ENCODE data around the gene NR5A1.

NR5A1 gene

GRCh38 chr9:124553738-124554137 is 46.5 kb upstream of the NR5A1 start:
- ATAC-seq = peak; percentile 82
- TF ChIP-seq ZFP3 (CRISPR knock-in tag; IDR thresholded peaks at IDR 0.05) (0 out of 2 replicates have a peak, but pooled peaks have one; percentile 38), ISL1 (CRISPR knock-in tag; IDR thresholded peaks at IDR 0.05) (0 out of 2 replicates have a peak, but pooled peaks have one; percentile 24), ZNF565 (CRISPR knock-in tag; conservative IDR thresholded peaks at IDR 0.05; ENCODE audit: low read depth) (no peak)

GRCh38 chr9:124552273-124552605 is 45.0 kb upstream of the NR5A1 start:
- peak; percentile 35 for ATAC-seq
- TF ChIP-seq CSDC2 (CRISPR knock-in tag; IDR thresholded peaks at IDR 0.05) (no peak), POU6F1 (CRISPR knock-in tag; IDR thresholded peaks at IDR 0.05; ENCODE audit: borderline replicate concordance, low read depth) (no peak), ZFP30 (CRISPR knock-in tag; IDR thresholded peaks at IDR 0.05) (no peak), ARNTL (CRISPR knock-in tag; IDR thresholded peaks at IDR 0.05; ENCODE audit: borderline replicate concordance, low read depth) (no peak), OSR1 (CRISPR knock-in tag; IDR thresholded peaks at IDR 0.05) (no peak), TSHZ2 (CRISPR knock-in tag; IDR thresholded peaks at IDR 0.05) (no peak), CREB5 (CRISPR knock-in tag; IDR thresholded peaks at IDR 0.05; ENCODE audit: low read depth) (no peak), ZNF70 (CRISPR knock-in tag; IDR thresholded peaks at IDR 0.05) (no peak), ISL1 (CRISPR knock-in tag; IDR thresholded peaks at IDR 0.05) (no peak), GLIS3 (CRISPR knock-in tag; IDR thresholded peaks at IDR 0.05) (no peak), SNAI2 (CRISPR knock-in tag; IDR thresholded peaks at IDR 0.05) (no peak), TOX (CRISPR knock-in tag; IDR thresholded peaks at IDR 0.05; ENCODE audit: borderline replicate concordance) (no peak), BACH2 (CRISPR knock-in tag; IDR thresholded peaks at IDR 0.05; ENCODE audit: borderline replicate concordance) (no peak), ZNF565 (CRISPR knock-in tag; conservative IDR thresholded peaks at IDR 0.05; ENCODE audit: low read depth) (no peak), PATZ1 (CRISPR knock-in tag; IDR thresholded peaks at IDR 0.05; ENCODE audit: borderline replicate concordance) (no peak), PPARA (CRISPR knock-in tag; IDR thresholded peaks at IDR 0.05; ENCODE audit: borderline replicate concordance) (no peak), CSRNP3 (CRISPR knock-in tag; IDR thresholded peaks at IDR 0.05) (no peak), ZNF8 (CRISPR knock-in tag; IDR thresholded peaks at IDR 0.05) (no peak), RARB (CRISPR knock-in tag; IDR thresholded peaks at IDR 0.05) (no peak), ZFP3 (CRISPR knock-in tag; IDR thresholded peaks at IDR 0.05) (no peak)

- ATAC-seq = peak; percentile 93
- TF ChIP-seq ESRRG (CRISPR knock-in tag; IDR thresholded peaks at IDR 0.05) = no peak
- TF ChIP-seq GLIS3 (CRISPR knock-in tag; IDR thresholded peaks at IDR 0.05) = no peak
- TF ChIP-seq SNAI2 (CRISPR knock-in tag; IDR thresholded peaks at IDR 0.05) = no peak
- TF ChIP-seq PPARA (CRISPR knock-in tag; IDR thresholded peaks at IDR 0.05; ENCODE audit: borderline replicate concordance) = no peak
- TF ChIP-seq TSHZ2 (CRISPR knock-in tag; IDR thresholded peaks at IDR 0.05) = no peak
- TF ChIP-seq ISL1 (CRISPR knock-in tag; IDR thresholded peaks at IDR 0.05) = no peak
- TF ChIP-seq OSR1 (CRISPR knock-in tag; IDR thresholded peaks at IDR 0.05) = no peak
- TF ChIP-seq CSDC2 (CRISPR knock-in tag; IDR thresholded peaks at IDR 0.05) = no peak
- no peak for TF ChIP-seq ZFP3 (CRISPR knock-in tag; IDR thresholded peaks at IDR 0.05)
- no peak for TF ChIP-seq ZNF8 (CRISPR knock-in tag; IDR thresholded peaks at IDR 0.05)
- no peak for TF ChIP-seq TOX (CRISPR knock-in tag; IDR thresholded peaks at IDR 0.05; ENCODE audit: borderline replicate concordance)
- no peak for TF ChIP-seq PATZ1 (CRISPR knock-in tag; IDR thresholded peaks at IDR 0.05; ENCODE audit: borderline replicate concordance)
- TF ChIP-seq RARB (CRISPR knock-in tag; IDR thresholded peaks at IDR 0.05) = no peak
Measured at GRCh38 chr9:124551472-124552272, 44.5 kb upstream of the NR5A1 start.
